Rectal smooth muscle tissue (tissue), 1 donor: Measurements from ENCODE around the gene SRSF11.

Experiments
- H3K27ac ChIP-seq: one replicate; pipeline ENCODE4 v1.7.0; 2013; ENCODE audit warnings: low read depth, low read length, inconsistent platforms
- H3K27me3 ChIP-seq: one replicate; pipeline ENCODE4 v1.7.0; 2013; ENCODE audit warnings: low read length; ENCODE audit not compliant: control insufficient read depth, insufficient read depth
- H3K36me3 ChIP-seq: one replicate; pipeline ENCODE4 v1.7.0; 2013; ENCODE audit warnings: low read length; ENCODE audit not compliant: control insufficient read depth, insufficient read depth
- H3K4me1 ChIP-seq: one replicate; pipeline ENCODE4 v1.7.0; 2013; ENCODE audit warnings: low read length; ENCODE audit not compliant: control insufficient read depth, insufficient read depth
- H3K4me3 ChIP-seq: one replicate; pipeline ENCODE4 v1.7.0; 2013; ENCODE audit warnings: low read length
- H3K9ac ChIP-seq: one replicate; pipeline ENCODE4 v1.7.0; 2013; ENCODE audit warnings: low read length

Gene SRSF11

DNA sequence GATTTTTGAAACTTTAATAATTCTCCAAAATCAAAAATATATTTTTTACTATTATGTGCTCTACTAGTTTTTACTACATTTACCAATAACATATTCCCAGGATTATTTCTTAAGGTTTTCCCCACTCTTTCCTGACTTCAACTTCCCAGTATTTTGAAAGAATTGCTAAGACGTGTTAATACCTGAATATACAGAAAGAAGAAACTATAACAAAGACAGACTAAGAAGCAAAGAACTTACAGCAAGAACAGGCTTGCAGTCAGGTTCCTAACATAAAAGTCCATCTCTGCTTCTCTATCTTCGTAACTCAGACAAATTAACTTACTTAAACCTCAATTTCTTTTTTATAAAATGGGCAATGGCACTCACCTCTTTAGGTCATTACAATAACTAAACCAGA, 63.2 kb downstream of the SRSF11 start:
- H3K9ac ChIP-seq: no peak overlapping the region
- no peak overlapping the region for H3K4me3 ChIP-seq
- no peaks in the 10 kb centered on the region for H3K4me1 ChIP-seq
- no peaks in the 10 kb centered on the region for H3K27me3 ChIP-seq
- H3K36me3 ChIP-seq: no peaks in the 10 kb centered on the region
- no peak overlapping the region for H3K27ac ChIP-seq

DNA sequence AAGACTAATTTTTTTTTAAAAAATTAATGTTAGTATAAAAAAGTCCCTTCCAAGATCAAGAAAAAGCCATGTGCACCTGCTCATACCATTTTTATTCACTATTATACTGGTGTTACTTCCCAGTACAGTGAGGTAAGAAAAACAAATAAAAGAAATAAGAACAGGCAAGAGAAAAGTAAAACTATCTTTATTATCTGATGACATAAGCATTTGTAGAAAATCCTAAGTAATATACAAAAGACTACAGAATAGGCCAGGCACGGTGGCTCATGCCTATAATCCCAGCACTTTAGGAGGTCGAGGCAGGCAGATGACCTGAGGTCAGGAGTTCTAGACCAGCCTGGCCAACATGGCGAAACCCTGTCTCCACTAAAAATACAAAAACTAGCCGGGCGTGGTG, 65.3 kb downstream of the SRSF11 start:
- H3K27ac ChIP-seq: no peak overlapping the region
- H3K27me3 ChIP-seq: no peaks in the 10 kb centered on the region
- H3K36me3 ChIP-seq: no peaks in the 10 kb centered on the region
- H3K4me3 ChIP-seq: no peak overlapping the region
- no peaks in the 10 kb centered on the region for H3K4me1 ChIP-seq
- H3K9ac ChIP-seq: no peak overlapping the region

DNA sequence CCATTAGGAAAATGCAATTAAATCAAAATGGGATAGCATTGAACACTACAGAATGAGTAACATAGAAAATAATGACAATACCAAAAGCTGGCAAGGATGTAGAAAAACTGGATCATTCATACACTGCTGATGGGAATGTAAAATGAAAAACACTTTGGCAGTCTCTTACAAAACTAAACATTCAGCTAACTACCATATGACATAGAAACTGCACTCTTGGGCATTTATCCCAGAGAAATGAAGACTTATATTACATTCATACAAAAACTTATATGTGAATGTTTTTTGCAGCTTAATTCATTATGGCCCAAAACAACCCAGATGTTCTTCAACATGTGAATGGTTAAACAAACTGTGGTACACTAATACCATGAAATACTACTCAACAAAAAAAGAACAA, 67.0 kb downstream of the SRSF11 start:
- H3K36me3 ChIP-seq: peaks cover under 1% of the 10 kb centered on the region
- H3K4me1 ChIP-seq: no peaks in the 10 kb centered on the region
- no peaks in the 10 kb centered on the region for H3K27me3 ChIP-seq
- no peak overlapping the region for H3K4me3 ChIP-seq
- H3K27ac ChIP-seq: no peak overlapping the region
- H3K9ac ChIP-seq: no peak overlapping the region

DNA sequence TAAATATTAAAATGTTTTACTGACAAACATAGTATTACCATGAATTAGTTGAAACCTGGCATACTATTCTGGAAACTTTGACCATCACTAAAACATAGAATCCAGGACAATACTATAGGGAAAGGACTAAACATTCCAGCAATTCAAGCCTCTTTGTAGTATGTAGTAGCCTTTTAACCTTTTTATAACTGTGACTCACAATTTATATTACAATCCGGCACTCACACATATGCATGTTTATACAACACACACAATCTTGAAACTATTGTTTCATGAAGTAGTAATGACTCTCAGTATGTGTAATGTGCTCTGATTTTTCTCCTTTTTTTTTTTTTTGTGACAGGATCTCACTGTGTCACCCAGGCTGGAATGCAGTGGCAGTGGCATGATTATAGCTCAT, 69.0 kb downstream of the SRSF11 start:
- no peaks in the 10 kb centered on the region for H3K4me1 ChIP-seq
- H3K4me3 ChIP-seq: no peak overlapping the region
- no peak overlapping the region for H3K9ac ChIP-seq
- H3K36me3 ChIP-seq: peaks cover 12% of the 10 kb centered on the region
- H3K27ac ChIP-seq: no peak overlapping the region
- H3K27me3 ChIP-seq: no peaks in the 10 kb centered on the region

DNA sequence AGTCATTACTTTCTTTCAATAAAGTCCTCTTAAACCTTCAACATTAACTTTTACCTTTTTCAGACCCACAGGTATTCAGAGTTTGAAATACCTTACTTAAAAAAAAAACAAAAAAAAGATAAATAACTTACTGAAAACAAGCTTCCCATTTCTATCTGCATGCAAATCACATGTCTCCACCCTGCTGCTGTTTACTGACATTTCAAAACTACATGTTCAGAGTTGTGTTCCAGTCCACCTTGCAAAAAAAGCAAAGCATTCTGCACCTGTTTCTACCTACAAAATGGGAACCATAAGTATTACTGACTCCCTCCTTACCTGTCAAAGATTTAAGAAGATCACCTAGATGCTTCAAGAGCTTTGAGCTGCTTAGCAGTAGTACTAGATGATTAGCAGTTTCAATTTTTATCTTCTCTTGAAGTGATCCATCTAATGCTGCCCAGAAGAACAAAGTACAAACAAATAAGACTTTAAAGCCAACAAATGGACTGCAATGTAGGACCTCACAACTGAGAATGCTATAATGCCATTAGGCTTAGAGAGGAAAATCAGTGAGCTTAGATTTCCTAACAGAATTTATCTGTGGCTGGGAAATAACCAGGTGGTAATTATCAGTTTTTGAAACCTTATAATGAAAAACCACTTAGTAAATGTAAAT, 72.1 kb downstream of the SRSF11 start:
- peaks cover 12% of the 10 kb centered on the region for H3K36me3 ChIP-seq
- H3K27me3 ChIP-seq: no peaks in the 10 kb centered on the region
- no peaks in the 10 kb centered on the region for H3K4me1 ChIP-seq
- H3K27ac ChIP-seq: no peak overlapping the region
- H3K4me3 ChIP-seq: no peak overlapping the region
- H3K9ac ChIP-seq: no peak overlapping the region

DNA sequence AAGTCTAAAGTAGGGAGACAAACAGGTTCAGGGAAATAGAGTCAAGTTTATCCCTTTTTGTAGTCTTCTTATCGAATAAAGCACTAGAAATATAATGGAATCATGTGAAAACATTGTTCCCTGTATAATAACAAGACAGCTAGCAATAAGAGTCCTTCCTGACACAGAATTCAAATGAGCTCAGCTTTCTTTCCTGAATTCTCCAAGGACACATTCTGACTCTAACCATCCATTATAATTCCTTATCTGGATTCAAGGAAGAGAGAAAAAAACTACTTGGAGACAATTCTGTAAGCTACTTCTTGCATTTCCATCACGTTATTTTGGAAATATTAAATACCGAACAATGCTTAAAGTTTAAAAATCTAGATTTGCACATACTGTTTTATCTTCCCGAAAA, 74.6 kb downstream of the SRSF11 start:
- no peaks in the 10 kb centered on the region for H3K27me3 ChIP-seq
- no peak overlapping the region for H3K4me3 ChIP-seq
- H3K4me1 ChIP-seq: no peaks in the 10 kb centered on the region
- peaks cover 12% of the 10 kb centered on the region for H3K36me3 ChIP-seq
- no peak overlapping the region for H3K27ac ChIP-seq
- H3K9ac ChIP-seq: no peak overlapping the region

DNA sequence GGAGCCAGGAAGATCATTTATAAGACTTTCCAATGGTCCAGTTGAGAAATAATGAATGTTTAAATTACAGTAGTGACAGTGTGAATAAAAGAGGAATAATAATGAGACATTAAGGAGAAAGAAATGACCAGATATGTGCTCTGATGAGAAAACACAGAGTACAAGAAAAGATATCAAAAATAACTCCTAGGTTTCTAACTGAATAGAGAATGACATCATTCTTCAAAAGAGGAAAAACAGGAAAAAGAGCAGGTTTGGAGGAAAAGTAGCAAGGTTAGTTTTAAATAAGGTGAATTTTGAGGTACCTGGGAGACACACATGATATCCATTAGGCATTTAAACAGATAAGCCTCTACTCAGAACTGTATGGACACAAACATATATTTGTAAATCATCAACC, 78.3 kb downstream of the SRSF11 start:
- Histone ChIP-seq H3K36me3 (peaks cover 6% of the 10 kb centered on the region), H3K4me1 (no peaks in the 10 kb centered on the region), H3K4me3 (no peak overlapping the region), H3K9ac (no peak overlapping the region), H3K27me3 (no peaks in the 10 kb centered on the region), H3K27ac (no peak overlapping the region)
